Activated CD4-positive, alpha-beta T cell treated with anti-CD3 and anti-CD28 coated beads, Interleukin-2, amount 50 U/mL, for 24 hours (primary cell): ENCODE results near the gene TMEM218.
"Not testable (repeated sequence)": the region's sequence is repeated elsewhere in the genome, so short reads cannot be mapped to it uniquely, and the experiment has no call there.

Source experiments
- DNase-seq, 2 donors: peaks; one replicate each; pipeline ENCODE4 v3.0.0-alpha.2; 2020; ENCODE audit warnings: low read depth in 1 of 2, low spot score in 1 of 2

TMEM218 gene

DNA sequence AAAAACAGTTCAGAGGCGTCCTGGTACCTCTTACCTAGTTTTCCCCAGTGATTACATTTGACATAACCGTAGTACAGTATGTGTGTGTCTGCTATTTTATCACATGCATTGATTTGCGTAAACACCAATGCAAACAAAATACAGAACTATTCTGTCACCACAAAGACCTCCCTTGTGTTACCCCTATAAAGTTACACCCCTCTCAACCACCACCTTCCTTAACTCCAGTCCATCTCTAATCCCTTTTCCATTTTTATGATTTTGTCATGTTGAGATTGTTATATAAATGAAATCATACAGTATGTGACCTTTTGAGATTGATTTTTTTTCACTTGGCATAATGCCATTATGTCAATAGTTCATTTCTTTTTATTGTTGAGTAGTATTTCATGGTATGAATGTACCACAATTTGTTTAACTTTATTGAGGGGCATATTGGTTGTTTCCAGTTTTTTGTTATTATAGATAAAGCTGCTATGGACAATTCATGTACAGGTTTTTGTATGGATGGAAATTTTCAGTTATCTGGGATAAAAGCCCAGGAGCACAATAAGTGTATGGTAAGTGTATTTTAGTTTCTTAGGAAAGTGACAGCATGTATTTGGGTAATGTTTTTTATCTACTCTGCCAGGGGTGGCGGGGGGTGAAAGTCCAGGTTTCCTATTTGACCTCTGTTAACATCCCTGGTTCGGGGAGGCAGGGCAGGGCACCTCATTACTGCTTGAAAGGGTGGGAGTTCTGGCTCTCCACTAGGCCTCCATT lies 54.3 kb downstream of the TMEM218 start:
- DNase-seq: no peak

DNA sequence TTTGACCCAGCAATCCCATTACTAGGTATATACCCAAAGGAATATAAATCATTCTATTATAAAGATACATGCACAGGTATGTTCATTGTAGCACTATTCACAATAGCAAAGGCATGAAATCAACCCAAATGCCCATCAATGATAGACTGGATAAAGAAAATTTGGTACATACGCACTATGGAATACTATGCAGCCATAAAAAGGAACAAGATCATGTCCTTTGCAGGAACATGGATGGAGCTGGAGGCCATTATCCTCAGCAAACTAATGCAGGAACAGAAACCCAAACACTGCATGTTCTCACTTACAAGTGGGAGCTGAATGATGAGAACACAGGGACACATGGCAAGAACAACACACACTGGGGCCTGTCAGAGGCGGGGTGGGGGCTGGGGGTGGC lies 55.3 kb downstream of the TMEM218 start:
- not testable (repeated sequence) for DNase-seq

DNA sequence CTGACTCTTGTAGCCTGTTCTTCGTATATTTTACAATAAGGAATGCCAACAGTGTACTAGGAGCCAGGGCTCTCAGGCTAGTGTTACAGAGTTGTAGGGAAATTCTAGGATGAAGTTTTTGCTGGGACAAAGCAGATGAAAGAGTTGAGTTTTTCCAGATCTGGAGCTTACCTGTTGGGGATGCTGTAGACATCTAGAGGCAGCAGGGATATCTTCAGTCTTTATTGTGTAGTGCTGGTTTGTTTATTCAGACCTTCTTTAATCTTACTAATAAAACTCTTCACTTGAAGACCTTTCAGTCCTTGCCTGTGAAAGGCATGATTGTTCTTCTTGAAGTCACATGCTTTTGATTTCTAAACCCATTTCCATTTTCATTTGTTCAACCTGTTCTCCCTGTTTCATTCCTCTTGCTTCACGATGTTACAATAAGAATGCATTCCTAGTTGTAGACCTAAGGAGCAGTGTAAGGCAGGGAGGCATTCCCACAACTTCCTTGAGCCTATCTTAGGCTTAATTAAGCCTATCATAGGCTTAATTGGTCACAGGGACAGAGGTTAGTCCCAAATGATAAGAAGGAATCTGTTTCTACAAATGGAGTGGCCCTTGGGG lies 56.2 kb downstream of the TMEM218 start:
- no peak for DNase-seq

DNA sequence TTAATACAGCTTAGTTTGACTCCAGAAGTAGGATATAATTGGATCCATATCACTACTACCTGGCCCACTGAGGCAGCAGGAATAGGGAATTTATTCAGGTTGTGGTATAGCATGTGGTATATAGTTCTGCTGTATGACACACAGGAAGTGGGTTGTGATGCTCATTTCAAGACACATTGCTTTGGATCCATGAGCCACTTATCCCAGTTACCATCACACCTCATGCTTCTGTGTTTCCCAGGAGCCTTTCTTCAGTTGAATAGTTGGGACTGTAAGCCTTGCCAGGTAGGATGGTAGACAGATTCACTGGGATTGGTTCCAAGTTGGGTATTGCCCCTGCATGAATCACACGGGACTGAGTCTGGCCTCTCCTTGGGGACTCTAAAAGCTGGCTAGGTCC lies 58.3 kb downstream of the TMEM218 start:
- DNase-seq: no peak

DNA sequence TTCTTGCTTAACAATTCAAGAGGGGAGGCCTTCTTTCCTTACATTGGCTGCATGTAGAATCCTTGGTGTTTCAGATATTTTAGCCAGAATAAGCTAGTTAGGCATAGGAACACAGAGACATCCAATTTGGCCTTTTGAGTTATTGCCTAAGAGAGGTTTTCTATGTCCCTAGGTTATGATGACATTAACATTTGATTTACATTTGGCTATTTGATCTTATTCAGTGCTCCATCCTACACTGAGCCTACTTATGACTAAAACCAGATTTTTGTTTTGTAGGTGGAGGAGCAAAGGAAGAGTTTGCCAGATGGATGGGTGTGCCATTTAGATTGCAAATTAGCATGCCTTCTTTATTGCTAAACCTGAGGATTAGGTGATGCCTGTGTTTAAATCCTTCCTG lies 59.4 kb downstream of the TMEM218 start:
- DNase-seq: no peak

DNA sequence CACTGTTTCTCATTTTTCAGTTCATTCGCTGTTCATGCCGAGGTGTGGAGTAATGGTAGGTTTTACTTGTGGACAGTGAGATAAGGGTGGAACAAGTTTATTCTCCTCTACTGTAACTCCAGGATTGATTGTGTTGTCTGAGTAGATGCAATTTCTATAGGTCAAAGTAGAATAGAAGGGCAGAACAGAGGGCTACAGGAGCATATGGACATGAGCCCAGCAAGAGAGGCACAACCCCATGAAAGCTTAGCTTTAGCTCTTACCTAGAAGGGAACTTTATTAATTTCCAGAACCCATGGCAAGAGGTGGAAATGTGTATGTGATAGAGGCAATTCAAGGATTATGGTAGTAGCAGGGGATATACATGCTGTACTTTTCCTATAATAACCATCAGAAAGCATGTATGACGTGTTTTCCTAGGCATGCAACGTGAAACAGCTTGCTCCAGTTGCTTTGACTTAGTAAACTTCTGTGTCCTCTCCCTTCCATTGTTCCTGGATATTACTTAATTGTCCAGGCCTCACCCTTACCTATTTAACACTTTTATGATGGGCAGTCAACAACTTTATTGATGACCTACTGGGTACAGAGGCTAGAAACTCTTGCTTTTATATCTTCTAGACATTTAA lies 62.1 kb downstream of the TMEM218 start:
- no peak for DNase-seq
